IMR-90 (cell line): ENCODE results near the gene ACKR4. TPM values are rescaled to one million over a fixed set of nuclear protein-coding genes. Genes with fewer than 3 reads are reported as not detected.

Experiments
- ATAC-seq: fragments of 200-7000 bp; cut with Tn5 transposase; 2 replicates; pipeline ENCODE4 v1.9.1; 2020; ENCODE audit warnings: low read depth, mild to moderate bottlenecking, moderate library complexity
- BruUV-seq: library from RNA; stranded (reverse); fragments of 400-500 nt; replicated peaks from 2 replicates; lab custom pipeline; 2021; lab: Mats Ljungman, UMichigan
- CTCF ChIA-PET: fragments of 300-600 bp; formaldehyde crosslinking; extraction: SDS; loops from one replicate; lab custom pipeline; 2021; ENCODE audit warnings: antibody characterized with exemption; lab: Yijun Ruan, JAX
- POLR2A ChIA-PET: fragments of 300-600 bp; sonication (Branson Sonifier 250); formaldehyde crosslinking; loops from one replicate; lab custom pipeline; 2022; ENCODE audit warnings: antibody characterized with exemption; ENCODE audit not compliant: unreplicated experiment; lab: Charles Lee
- DNase-seq: peaks from one replicate; pipeline ENCODE4 v3.0.0; 2013
- H2AFZ ChIP-seq: replicated peaks from 2 replicates; pipeline ENCODE3; 2013; ENCODE audit warnings: low read length, mild to moderate bottlenecking; ENCODE audit not compliant: poor library complexity
- H2AK5ac ChIP-seq: 2 replicates; pipeline ENCODE4 v1.6.1; 2013; ENCODE audit warnings: low read depth, low read length, inconsistent platforms
- H2AK9ac ChIP-seq: replicated peaks from 2 replicates; pipeline ENCODE3; 2013; ENCODE audit warnings: mild to moderate bottlenecking, low read depth, low read length, moderate library complexity; ENCODE audit not compliant: poor library complexity
- H2BK120ac ChIP-seq: 2 replicates; pipeline ENCODE4 v1.6.1; 2013; ENCODE audit warnings: low read depth, low read length, inconsistent platforms
- H2BK15ac ChIP-seq: 3 replicates; pipeline ENCODE4 v1.6.1; 2013; ENCODE audit warnings: low read depth, low read length, inconsistent platforms
- H2BK20ac ChIP-seq: 2 replicates; pipeline ENCODE4 v1.6.1; 2013; ENCODE audit warnings: low read depth, mild to moderate bottlenecking, inconsistent platforms, low read length, moderate library complexity
- H2BK5ac ChIP-seq: 2 replicates; pipeline ENCODE4 v1.6.1; 2013; ENCODE audit warnings: mild to moderate bottlenecking, low read depth, low read length, inconsistent platforms; ENCODE audit not compliant: poor library complexity, severe bottlenecking
- H3K14ac ChIP-seq: replicated peaks from 2 replicates; pipeline ENCODE4 v1.6.1; 2013; ENCODE audit warnings: low read depth, low read length, inconsistent platforms
- H3K18ac ChIP-seq: 2 replicates; pipeline ENCODE4 v1.6.1; 2013; ENCODE audit warnings: low read depth, low read length, control low read depth
- H3K23ac ChIP-seq: 2 replicates; pipeline ENCODE4 v1.6.1; 2013; ENCODE audit warnings: low read depth, low read length, inconsistent platforms
- H3K27ac ChIP-seq: 2 replicates; pipeline ENCODE4 v1.5.1; 2013; ENCODE audit warnings: mild to moderate bottlenecking, control low read depth, low read length; ENCODE audit not compliant: insufficient read depth
- H3K27me3 ChIP-seq: 2 replicates; pipeline ENCODE4 v1.6.1; 2013; ENCODE audit warnings: low read length; ENCODE audit not compliant: control insufficient read depth, insufficient read depth
- H3K36me3 ChIP-seq: 2 replicates; pipeline ENCODE4 v1.6.1; 2013; ENCODE audit warnings: low read length, mixed read lengths; ENCODE audit not compliant: control insufficient read depth, insufficient read depth
- H3K4ac ChIP-seq: 2 replicates; pipeline ENCODE4 v1.6.1; 2013; ENCODE audit warnings: low read depth, low read length, inconsistent platforms
- H3K4me1 ChIP-seq: 2 replicates; pipeline ENCODE4 v1.6.1; 2013; ENCODE audit warnings: low read length, mixed read lengths; ENCODE audit not compliant: control insufficient read depth, insufficient read depth
- H3K4me2 ChIP-seq: 2 replicates; pipeline ENCODE4 v1.6.1; 2013; ENCODE audit warnings: low read depth, mild to moderate bottlenecking, control low read depth, low read length, moderate library complexity
- H3K4me3 ChIP-seq: 2 replicates; pipeline ENCODE4 v1.5.1; 2013; ENCODE audit warnings: low read depth, mild to moderate bottlenecking, control low read depth, low read length, moderate library complexity; ENCODE audit not compliant: insufficient read depth
- H3K56ac ChIP-seq: 2 replicates; pipeline ENCODE4 v1.6.1; 2013; ENCODE audit warnings: low read length, inconsistent platforms; ENCODE audit not compliant: insufficient read depth; ENCODE audit errors: extremely low read depth
- H3K79me1 ChIP-seq, 2 experiments: 2 replicates each; pipeline ENCODE4 v1.6.1; 2013; ENCODE audit warnings: low read length in 2 of 2, inconsistent platforms in 1 of 2, low read depth in 1 of 2
- H3K9ac ChIP-seq: 2 replicates; pipeline ENCODE4 v1.6.1; 2013; ENCODE audit warnings: low read depth, low read length, control low read depth
- H3K9me1 ChIP-seq: 2 replicates; pipeline ENCODE4 v1.6.1; 2013; ENCODE audit warnings: low read length, inconsistent platforms; ENCODE audit not compliant: insufficient read depth
- H3K9me3 ChIP-seq: 2 replicates; pipeline ENCODE4 v1.6.1; 2013; ENCODE audit warnings: low read length; ENCODE audit not compliant: control insufficient read depth, insufficient read depth
- H4K20me1 ChIP-seq: 2 replicates; pipeline ENCODE4 v1.6.1; 2013; ENCODE audit warnings: low read length, inconsistent platforms; ENCODE audit not compliant: insufficient read depth
- H4K5ac ChIP-seq: 2 replicates; pipeline ENCODE4 v1.6.1; 2013; ENCODE audit warnings: mild to moderate bottlenecking, low read depth, low read length, control low read depth
- H4K8ac ChIP-seq, 2 experiments: 2 replicates each; pipeline ENCODE4 v1.6.1; 2013; ENCODE audit warnings: low read depth in 2 of 2, low read length in 2 of 2, control low read depth in 1 of 2, inconsistent platforms in 1 of 2
- H4K91ac ChIP-seq: 2 replicates; pipeline ENCODE4 v1.6.1; 2013; ENCODE audit warnings: low read depth, low read length, inconsistent platforms; ENCODE audit not compliant: insufficient read depth
- MAFK ChIP-seq: IDR thresholded peaks from 2 replicates; pipeline ENCODE4 v1.6.1; 2012; ENCODE audit warnings: low read depth, low read length, improper control_type of control experiment
- MXI1 ChIP-seq: IDR thresholded peaks from 2 replicates; pipeline ENCODE4 v1.6.1; 2012; ENCODE audit warnings: low read depth, mild to moderate bottlenecking, low read length, moderate library complexity, borderline replicate concordance
- POLR2A ChIP-seq: IDR thresholded peaks from 2 replicates; pipeline ENCODE4 v1.6.1; 2012; ENCODE audit warnings: mild to moderate bottlenecking, low read depth, low read length
- RFX5 ChIP-seq: IDR thresholded peaks from 2 replicates; pipeline ENCODE4 v1.8.0; 2012; ENCODE audit warnings: low read depth, mild to moderate bottlenecking, low read length, moderate library complexity
- WGBS, 2 experiments: methylation state at CpG; one replicate each; pipeline versions ENCODE4 v1.1.5 to v1.1.7; 2013; ENCODE audit warnings: missing lambda C conversion rate in 2 of 2; ENCODE audit not compliant: insufficient read length in 1 of 2; ENCODE audit errors: extremely low coverage in 2 of 2; 5-methylcytosine and 5-hydroxymethylcytosine counted together
- dilution Hi-C: fragments of 300-500 bp; cut with HindIII; formaldehyde crosslinking; loops from one replicate; pipeline ENCODE4 v1.14.3; 2018; ENCODE audit warnings: low sequenced_read_pairs; ENCODE audit not compliant: unreplicated experiment
- in situ Hi-C: fragments of 300-500 bp; cut with MboI; formaldehyde crosslinking; loops from 3 replicates; pipeline ENCODE4 v1.14.3; 2019; ENCODE audit warnings: low sequenced_read_pairs, inconsistent platforms, mixed read lengths
- intact Hi-C: fragments of 100-400 bp; cut with micrococcal nuclease; formaldehyde crosslinking; loops from 2 replicates; pipeline ENCODE4 v1.10.0; 2022
- polyA plus RNA-seq, 3 experiments: library from polyadenylated mRNA; depleted of rRNA; stranded (reverse); fragments of >200 nt; gene quantifications; 2 replicates each; pipeline ENCODE4 v1.2.3, GENCODE V29; 2012; ENCODE audit warnings: low replicate concordance in 1 of 3
- total RNA-seq: library from RNA; depleted of rRNA; stranded (reverse); fragments of >200 nt; gene quantifications from 2 replicates; pipeline ENCODE4 v1.2.3, GENCODE V29; 2012

ACKR4 gene
- total and polyA plus RNA-seq, 2 of the 4 experiments (the other 2 are of a cell fraction), result 0.18 TPM; not detected in 1

DNA sequence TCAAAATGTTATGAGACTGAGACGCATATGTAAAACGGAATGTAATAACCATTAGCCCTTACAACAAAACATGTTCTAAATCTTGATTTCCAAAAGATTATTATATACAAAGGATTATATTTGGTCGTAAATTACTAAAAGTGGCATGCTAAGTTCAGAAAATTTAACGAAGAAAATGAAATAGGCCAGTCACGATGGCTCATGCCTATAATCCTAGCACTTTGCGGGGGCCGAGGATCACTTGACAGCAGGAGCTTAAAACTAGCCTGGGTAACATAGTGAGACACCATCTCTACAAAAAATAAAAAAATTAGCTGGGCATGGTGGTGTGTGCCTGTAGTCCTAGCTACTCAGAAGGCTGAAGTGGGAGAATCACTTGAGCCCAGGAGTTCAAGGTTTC, 33.5 kb downstream of the ACKR4 start:
- in situ Hi-C loops (loop anchor here (25.0 kb wide), 1 partner anchor 368 kb away; no protein-coding TSS in a partner anchor), intact Hi-C loops (no loop called here), dilution Hi-C loops (loop anchor here (25.0 kb wide), 1 partner anchor 93 kb away; no protein-coding TSS in a partner anchor)
- no peaks in the 10 kb centered on the region; the same call in 1 of the 2 replicates for H3K9me1 ChIP-seq
- H4K91ac ChIP-seq, result peak overlapping the region; percentile 47; the same call in 1 of the 2 replicates
- H3K4me3 ChIP-seq, result no peak overlapping the region
- 0 out of 2 replicates have a peak, but pooled peaks cover 3% of the 10 kb centered on the region for H3K4me1 ChIP-seq
- peak overlapping the region; percentile 75 for H2BK5ac ChIP-seq
- ChIA-PET CTCF (interaction anchor here (0.6 to 1.1 kb wide), 2 partner anchors 12 to 23 kb away, joined by 3 read pairs; no protein-coding TSS in a partner anchor), POLR2A (no interaction called here)
- no peaks in the 10 kb centered on the region for H3K9me3 ChIP-seq
- ATAC-seq (no peak), DNase-seq (no peak)
- BruUV-seq, result no TSS peak
- no peak overlapping the region for H2AK9ac ChIP-seq
- TF ChIP-seq POLR2A (no peak), MXI1 (no peak), RFX5 (no peak), MAFK (no peak)
- peak overlapping the region; percentile 56 for H2AK5ac ChIP-seq
- no peak overlapping the region for H2AFZ ChIP-seq
- no peaks in the 10 kb centered on the region for H3K27me3 ChIP-seq
- peak overlapping the region in 1 of 2 experiments; percentile 24; a peak in 1 of 4 replicates for H4K8ac ChIP-seq
- H3K56ac ChIP-seq, result no peak overlapping the region; the same call in 1 of the 2 replicates
- H3K27ac ChIP-seq, result peak overlapping the region; percentile 57; the same call in 1 of the 2 replicates
- H3K4ac ChIP-seq, result peak overlapping the region; percentile 31
- H2BK15ac ChIP-seq, result no peak overlapping the region
- H3K4me2 ChIP-seq, result no peak overlapping the region
- H3K36me3 ChIP-seq, result peaks cover 6% of the 10 kb centered on the region
- H3K23ac ChIP-seq, result no peak overlapping the region
- H2BK20ac ChIP-seq, result peak overlapping the region; percentile 57
- H4K5ac ChIP-seq, result no peak overlapping the region; the same call in 1 of the 2 replicates
- peak overlapping the region; percentile 9; the same call in 1 of the 2 replicates for H2BK120ac ChIP-seq
- no peaks in the 10 kb centered on the region for H4K20me1 ChIP-seq
- H3K18ac ChIP-seq, result peak overlapping the region; percentile 8; the same call in 1 of the 2 replicates
- no peak overlapping the region for H3K9ac ChIP-seq
- no CpG with 5 or more reads among the region's 7 CpGs for WGBS, 2 experiments
- 0 out of 4 replicates have a peak, but pooled peaks cover 0 to 5% of the 10 kb centered on the region in 2 experiments for H3K79me1 ChIP-seq
- no peak overlapping the region; the same call in 1 of the 2 replicates for H3K14ac ChIP-seq
